HG02943 (cell line): ENCODE measurements around the gene C20orf202.
"Not testable (repeated sequence)": the region's sequence is repeated elsewhere in the genome, so short reads cannot be mapped to it uniquely, and the experiment has no call there.

Experiments
- ATAC-seq: cut with Tn5 transposase; IDR thresholded peaks from one replicate; pipeline ENCODE4 v1.9.1; 2021; ENCODE audit warnings: mild to moderate bottlenecking, low read depth, moderate library complexity; ENCODE audit not compliant: unreplicated experiment

C20orf202 gene

GRCh38 chr20:1206366-1207148, 3.3 kb downstream of the C20orf202 start:
- ATAC-seq, result no peak

GRCh38 chr20:1207293-1207878, 4.1 kb downstream of the C20orf202 start:
- ATAC-seq, result no peak

- no peak for ATAC-seq
Observed at GRCh38 chr20:1209447-1210387, 6.5 kb downstream of the C20orf202 start.

GRCh38 chr20:1210501-1210900, 7.2 kb downstream of the C20orf202 start:
- ATAC-seq, result no peak

GRCh38 chr20:1212023-1212422, 8.8 kb downstream of the C20orf202 start:
- ATAC-seq, result no peak

- no peak for ATAC-seq
Observed at GRCh38 chr20:1212607-1213396, 9.5 kb downstream of the C20orf202 start.

- ATAC-seq, result no peak
Observed at GRCh38 chr20:1214838-1215261, 11.6 kb downstream of the C20orf202 start.

- ATAC-seq, result no peak
Observed at GRCh38 chr20:1215386-1216170, 12.3 kb downstream of the C20orf202 start.

- not testable (repeated sequence) for ATAC-seq
Observed at GRCh38 chr20:1216527-1217427, 13.5 kb downstream of the C20orf202 start.

- not testable (repeated sequence) for ATAC-seq
Observed at GRCh38 chr20:1222750-1223149, 19.5 kb downstream of the C20orf202 start.

GRCh38 chr20:1224205-1224890, 21.1 kb downstream of the C20orf202 start:
- ATAC-seq, result no peak

GRCh38 chr20:1225263-1225782, 22.1 kb downstream of the C20orf202 start:
- ATAC-seq, result no peak

GRCh38 chr20:1225783-1226654, 22.8 kb downstream of the C20orf202 start, which contains the start of gene RAD21L1:
Gene RAD21L1, plus strand, starts transcription at chr20:1226044. Its CDS starts 2,410 bp downstream, at chr20:1228454.
- ATAC-seq, result no peak

- ATAC-seq, result no peak
Observed at GRCh38 chr20:1229541-1229940, 26.3 kb downstream of the C20orf202 start.

GRCh38 chr20:1232286-1233111, 29.2 kb downstream of the C20orf202 start:
- no peak for ATAC-seq

- ATAC-seq, result no peak
Observed at GRCh38 chr20:1240549-1240948, 37.3 kb downstream of the C20orf202 start.
